ENCODE results near the gene CSRP1. TPM values are rescaled to one million over a fixed set of nuclear protein-coding genes. Genes with fewer than 3 reads are reported as not detected.
A peak's percentile ranks its signal among the peaks of the same experiment; 100 is the strongest.

CSRP1 gene
- total RNA-seq, 5 donors from 2014 or later (not counting 1 experiment from before 2014, with no cell fraction given): 35.0 to 47.2 (median 36.8) TPM

GRCh38 chr1:201542309-201543035, 35.5 kb upstream of the CSRP1 start:
- no peak for ATAC-seq (replicated peaks in 1 of 4)
- Mint-ChIP-seq H3K27ac (no peak overlapping the region), H3K27me3 (peaks cover 42 to 48% of the 10 kb centered on the region in 2 donors), H3K4me3 (no peak overlapping the region), H3K9me3 (peaks cover 0 to 4% (median 0%) of the 10 kb centered on the region in 3 donors), H3K36me3 (peaks cover 2% of the 10 kb centered on the region), H3K4me1 (peaks cover 10 to 22% (median 22%) of the 10 kb centered on the region in 3 donors)
- Histone ChIP-seq H3K27me3 (replicated peaks in 1 of 2; ENCODE audit: control insufficient read depth in 2 of 2, extremely low read depth in 1 of 2, insufficient read depth in 2 of 2, low read length in 1 of 2) (peaks cover 0 to 35% of the 10 kb centered on the region in 2 experiments), H3K4me1 (ENCODE audit: control insufficient read depth in 1 of 2, extremely low read depth in 1 of 2, insufficient read depth in 2 of 2, low read length in 2 of 2) (peaks cover 0 to 20% of the 10 kb centered on the region in 2 experiments), H3K36me3 (ENCODE audit: control insufficient read depth in 2 of 2, extremely low read depth in 1 of 2, insufficient read depth in 1 of 2, low read length in 1 of 2) (no peaks in the 10 kb centered on the region), H3K4me3 (ENCODE audit: control insufficient read depth in 1 of 2, extremely low read depth in 1 of 2, low read length in 1 of 2) (no peak overlapping the region), H3K9me3 (no peaks in the 10 kb centered on the region), H3K27ac (ENCODE audit: low read length) (no peak overlapping the region)
- 75% methylated on average over 4 of the region's 9 CpGs for WGBS (ENCODE audit: insufficient coverage)
- DNase-seq: no peak
- POLR2A ChIA-PET: no interaction called here
- CTCF ChIA-PET: no interaction called here

- Histone ChIP-seq H3K9me3 (no peaks in the 10 kb centered on the region), H3K4me1 (ENCODE audit: control insufficient read depth in 1 of 2, extremely low read depth in 1 of 2, insufficient read depth in 2 of 2, low read length in 2 of 2) (peaks cover 0 to 20% of the 10 kb centered on the region in 2 experiments), H3K27ac (ENCODE audit: low read length) (no peak overlapping the region), H3K4me3 (ENCODE audit: control insufficient read depth in 1 of 2, extremely low read depth in 1 of 2, low read length in 1 of 2) (no peak overlapping the region), H3K27me3 (replicated peaks in 1 of 2; ENCODE audit: control insufficient read depth in 2 of 2, extremely low read depth in 1 of 2, insufficient read depth in 2 of 2, low read length in 1 of 2) (peaks cover 0 to 43% of the 10 kb centered on the region in 2 experiments), H3K36me3 (ENCODE audit: control insufficient read depth in 2 of 2, extremely low read depth in 1 of 2, insufficient read depth in 1 of 2, low read length in 1 of 2) (no peaks in the 10 kb centered on the region)
- DNase-seq: no peak
- Mint-ChIP-seq H3K36me3 (peaks cover 7% of the 10 kb centered on the region), H3K9me3 (peaks cover 0 to 4% (median 0%) of the 10 kb centered on the region in 3 donors), H3K4me3 (peak overlapping the region in 1 of 3 donors; percentile 78), H3K27ac (no peak overlapping the region), H3K4me1 (peaks cover 10 to 22% (median 22%) of the 10 kb centered on the region in 3 donors), H3K27me3 (peaks cover 56 to 61% of the 10 kb centered on the region in 2 donors)
- ChIA-PET CTCF (interaction anchor here in 1 of 2 donors (0.6 kb wide), 1 partner anchor 61 kb away, joined by 6 read pairs; no protein-coding TSS in a partner anchor), POLR2A (interaction anchor here in 1 of 2 donors (0.6 kb wide), 1 partner anchor 285 kb away, joined by 3 read pairs; no protein-coding TSS in a partner anchor)
- WGBS (ENCODE audit: insufficient coverage): 88% methylated on average over 10 of the region's 12 CpGs
- no peak for ATAC-seq (replicated peaks in 1 of 4)
Observed at GRCh38 chr1:201540846-201541735, 34.2 kb upstream of the CSRP1 start.

- H3K27ac Mint-ChIP-seq: no peak overlapping the region
- ATAC-seq (replicated peaks in 1 of 4) (peak in 2 of 4 experiments; percentile 17), DNase-seq (no peak)
- Histone ChIP-seq H3K4me1 (ENCODE audit: control insufficient read depth in 1 of 2, extremely low read depth in 1 of 2, insufficient read depth in 2 of 2, low read length in 2 of 2) (peaks cover 0 to 20% of the 10 kb centered on the region in 2 experiments), H3K4me3 (ENCODE audit: control insufficient read depth in 1 of 2, extremely low read depth in 1 of 2, low read length in 1 of 2) (peak overlapping the region; percentile 5 to 35), H3K36me3 (ENCODE audit: control insufficient read depth in 2 of 2, extremely low read depth in 1 of 2, insufficient read depth in 1 of 2, low read length in 1 of 2) (no peaks in the 10 kb centered on the region), H3K9me3 (no peaks in the 10 kb centered on the region), H3K27me3 (replicated peaks in 1 of 2; ENCODE audit: control insufficient read depth in 2 of 2, extremely low read depth in 1 of 2, insufficient read depth in 2 of 2, low read length in 1 of 2) (peaks cover 0 to 50% of the 10 kb centered on the region in 2 experiments), H3K27ac (ENCODE audit: low read length) (no peak overlapping the region)
- H3K4me1 Mint-ChIP-seq: peaks cover 10 to 22% (median 22%) of the 10 kb centered on the region in 3 donors
- peaks cover 7% of the 10 kb centered on the region for H3K36me3 Mint-ChIP-seq
- peak overlapping the region; percentile 70 to 78 (median 73) for H3K4me3 Mint-ChIP-seq
- WGBS (ENCODE audit: insufficient coverage): 3% methylated on average over 41 of the region's 47 CpGs
- H3K9me3 Mint-ChIP-seq: peaks cover 0 to 4% (median 0%) of the 10 kb centered on the region in 3 donors
- ChIA-PET CTCF (interaction anchor here in 1 of 2 donors (0.5 kb wide), 1 partner anchor 10 kb away, joined by 6 read pairs; no protein-coding TSS in a partner anchor), POLR2A (no interaction called here)
- H3K27me3 Mint-ChIP-seq: peaks cover 63 to 65% of the 10 kb centered on the region in 2 donors
Observed at GRCh38 chr1:201539561-201540431, 32.9 kb upstream of the CSRP1 start.

GRCh38 chr1:201538612-201539551, 32.0 kb upstream of the CSRP1 start, which contains the start of gene NAV1:
NAV1 (plus strand) TSS chr1:201539127; CDS start chr1:201622885, 83,758 bp downstream.
- 2% methylated on average over 85 of the region's 93 CpGs for WGBS (ENCODE audit: insufficient coverage)
- Histone ChIP-seq H3K4me3 (ENCODE audit: control insufficient read depth in 1 of 2, extremely low read depth in 1 of 2, low read length in 1 of 2) (peak within 1 kb of the TSS; percentile 7 to 35), H3K27me3 (replicated peaks in 1 of 2; ENCODE audit: control insufficient read depth in 2 of 2, extremely low read depth in 1 of 2, insufficient read depth in 2 of 2, low read length in 1 of 2) (peaks cover 0 to 52% of the 10 kb centered on the region in 2 experiments), H3K4me1 (ENCODE audit: control insufficient read depth in 1 of 2, extremely low read depth in 1 of 2, insufficient read depth in 2 of 2, low read length in 2 of 2) (peaks cover 0 to 20% of the 10 kb centered on the region in 2 experiments), H3K36me3 (ENCODE audit: control insufficient read depth in 2 of 2, extremely low read depth in 1 of 2, insufficient read depth in 1 of 2, low read length in 1 of 2) (no peaks in the 10 kb centered on the region), H3K27ac (ENCODE audit: low read length) (no peak within 1 kb of the TSS), H3K9me3 (no peaks in the 10 kb centered on the region)
- POLR2A ChIA-PET: no interaction called here
- Mint-ChIP-seq H3K4me3 (peak within 1 kb of the TSS; percentile 70 to 78 (median 73)), H3K9me3 (peaks cover 0 to 4% (median 0%) of the 10 kb centered on the region in 3 donors), H3K27me3 (peaks cover 57 to 65% of the 10 kb centered on the region in 2 donors), H3K27ac (no peak within 1 kb of the TSS), H3K36me3 (peaks cover 8% of the 10 kb centered on the region), H3K4me1 (peaks cover 10 to 22% (median 22%) of the 10 kb centered on the region in 3 donors)
- CTCF ChIA-PET: no interaction called here
- no peak for DNase-seq
- peak; percentile 14 to 46 (median 43) for ATAC-seq (replicated peaks in 1 of 4)

- peaks cover 0 to 55% of the 10 kb centered on the region in 2 experiments for H3K27me3 ChIP-seq (replicated peaks in 1 of 2; ENCODE audit: control insufficient read depth in 2 of 2, extremely low read depth in 1 of 2, insufficient read depth in 2 of 2, low read length in 1 of 2)
- peaks cover 0 to 4% (median 0%) of the 10 kb centered on the region in 3 donors for H3K9me3 Mint-ChIP-seq
- CTCF ChIA-PET: no interaction called here
- peaks cover 0 to 20% of the 10 kb centered on the region in 2 experiments for H3K4me1 ChIP-seq (ENCODE audit: control insufficient read depth in 1 of 2, extremely low read depth in 1 of 2, insufficient read depth in 2 of 2, low read length in 2 of 2)
- no peak overlapping the region for H3K4me3 ChIP-seq (ENCODE audit: control insufficient read depth in 1 of 2, extremely low read depth in 1 of 2, low read length in 1 of 2)
- H3K36me3 Mint-ChIP-seq: peaks cover 12% of the 10 kb centered on the region
- WGBS (ENCODE audit: insufficient coverage): 90% methylated on average over 1 of the region's 6 CpGs
- H3K27ac ChIP-seq (ENCODE audit: low read length): no peak overlapping the region
- no peaks in the 10 kb centered on the region for H3K9me3 ChIP-seq
- H3K27me3 Mint-ChIP-seq: peaks cover 56 to 64% of the 10 kb centered on the region in 2 donors
- peak overlapping the region; percentile 58 to 78 (median 61) for H3K4me3 Mint-ChIP-seq
- H3K4me1 Mint-ChIP-seq: peaks cover 10 to 22% (median 22%) of the 10 kb centered on the region in 3 donors
- H3K27ac Mint-ChIP-seq: no peak overlapping the region
- DNase-seq: no peak
- ATAC-seq (replicated peaks in 1 of 4): no peak
- no peaks in the 10 kb centered on the region for H3K36me3 ChIP-seq (ENCODE audit: control insufficient read depth in 2 of 2, extremely low read depth in 1 of 2, insufficient read depth in 1 of 2, low read length in 1 of 2)
- POLR2A ChIA-PET: no interaction called here
Observed at GRCh38 chr1:201537891-201538611, 31.1 kb upstream of the CSRP1 start.
